GM12873 (cell line): Measurements from ENCODE around the gene FRAS1.

ENCODE experiments used
- CTCF ChIP-seq: IDR thresholded peaks from 2 replicates; pipeline ENCODE4 v1.5.1; 2012; ENCODE audit warnings: low read depth, mild to moderate bottlenecking, moderate library complexity, low read length, control low read depth; ENCODE audit not compliant: insufficient read depth; ENCODE audit errors: missing control alignments

The FRAS1 gene

DNA sequence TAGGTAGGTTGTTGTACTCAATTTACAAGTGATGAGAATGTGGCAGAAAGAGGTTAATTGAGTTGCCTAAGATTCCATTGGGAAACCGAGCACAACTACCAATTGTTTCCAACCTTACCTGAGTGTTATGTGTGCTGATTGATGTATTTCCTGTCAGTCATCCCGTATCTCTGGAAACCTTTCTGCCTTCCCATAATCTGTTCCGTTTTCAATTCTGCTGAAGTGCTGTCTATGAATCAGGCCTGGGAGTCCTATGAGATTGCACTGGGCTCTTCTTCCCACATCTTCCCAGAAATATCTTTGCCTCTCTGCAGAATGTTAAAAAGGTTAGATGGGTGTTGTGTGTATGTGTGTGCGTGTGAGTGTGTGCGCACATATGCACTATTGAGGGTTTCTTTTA, 264.9 kb downstream of the FRAS1 start:
- no peak for TF ChIP-seq CTCF

GRCh38 chr4:78323439-78323838, 266.3 kb downstream of the FRAS1 start:
- no peak for TF ChIP-seq CTCF

DNA sequence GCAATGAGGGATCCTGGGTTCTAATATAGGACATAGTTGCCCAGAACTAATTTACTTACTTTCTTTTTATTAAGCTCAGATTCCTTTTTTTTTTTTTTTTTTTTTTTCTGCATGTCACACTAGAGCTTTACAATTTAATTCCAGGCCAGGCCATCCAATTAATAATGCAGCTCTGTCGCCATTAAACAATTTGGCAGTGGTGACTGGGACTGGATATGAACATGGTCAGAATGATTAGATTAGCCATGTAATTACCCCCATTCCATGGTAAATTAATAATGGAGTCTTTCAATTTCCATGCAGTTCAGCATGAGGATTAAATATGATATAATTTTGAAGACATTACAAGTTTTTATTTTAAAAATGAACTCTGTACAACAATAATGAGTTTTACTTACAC, 267.5 kb downstream of the FRAS1 start:
- no peak for TF ChIP-seq CTCF

- no peak for TF ChIP-seq CTCF
These were observed 268.4 kb downstream of the FRAS1 start for GRCh38 chr4:78325271-78326157.

GRCh38 chr4:78331186-78331585, 274.1 kb downstream of the FRAS1 start:
- no peak for TF ChIP-seq CTCF

DNA sequence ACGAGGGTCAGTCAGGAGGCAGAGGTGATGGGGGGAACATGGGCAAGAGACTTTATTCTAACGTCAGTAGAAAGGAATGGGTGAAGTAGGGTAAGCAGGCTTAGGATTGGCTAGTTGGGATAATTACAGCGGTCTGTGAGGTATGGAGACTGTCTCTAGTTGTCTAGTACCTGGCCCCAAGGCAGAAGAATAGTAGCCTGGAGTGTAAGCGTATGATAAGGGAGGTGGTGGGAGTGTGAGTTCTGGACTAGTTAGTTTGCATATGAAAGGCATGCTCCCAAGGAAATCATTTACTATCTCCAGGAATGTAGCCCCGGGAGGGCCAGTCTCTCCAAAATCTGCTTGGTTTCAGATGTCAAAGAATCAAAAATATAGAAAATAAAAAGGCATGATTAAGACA, 274.8 kb downstream of the FRAS1 start:
- no peak for TF ChIP-seq CTCF

- no peak for TF ChIP-seq CTCF
These were observed 275.9 kb downstream of the FRAS1 start for GRCh38 chr4:78332976-78333375.
